Activated CD4-positive, alpha-beta T cell treated with anti-CD3 and anti-CD28 coated beads for 48 hours (primary cell): ENCODE results near the gene PCYT2.

ENCODE experiments used
- DNase-seq: peaks from one replicate; pipeline ENCODE4 v3.0.0-alpha.2; 2020

Gene PCYT2

GRCh38 chr17:81942167-81942553, 31.0 kb upstream of the PCYT2 start:
- DNase-seq: no peak

GRCh38 chr17:81941484-81942166, 30.4 kb upstream of the PCYT2 start:
- DNase-seq: no peak

- DNase-seq: no peak
These were observed 29.6 kb upstream of the PCYT2 start for GRCh38 chr17:81940538-81941483.

DNA sequence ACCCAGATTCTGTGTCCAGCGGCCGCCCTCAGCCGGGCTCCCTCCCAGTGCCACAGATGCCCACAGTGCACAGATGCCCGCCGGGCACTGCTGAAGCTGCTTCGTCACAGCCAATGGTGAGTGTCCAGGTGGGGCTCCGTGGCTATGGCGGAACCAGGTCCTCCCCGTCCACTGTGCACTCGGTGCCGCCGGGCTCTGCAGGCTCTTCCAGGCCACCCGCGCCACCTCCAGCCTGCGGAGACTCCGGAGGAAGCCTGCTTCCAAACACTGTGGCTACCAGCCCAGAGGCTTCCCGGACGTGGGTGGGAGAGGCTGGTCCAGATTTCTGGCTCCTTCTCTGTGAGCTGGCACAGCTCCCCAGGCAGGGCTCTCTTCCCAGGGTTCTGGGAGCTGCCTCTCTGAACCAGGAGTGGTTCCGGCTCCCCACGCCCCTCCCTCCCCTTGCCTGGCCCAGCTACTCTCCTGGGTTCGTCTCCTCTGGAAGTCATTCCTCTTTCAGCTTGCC, 28.7 kb upstream of the PCYT2 start:
- no peak for DNase-seq

DNA sequence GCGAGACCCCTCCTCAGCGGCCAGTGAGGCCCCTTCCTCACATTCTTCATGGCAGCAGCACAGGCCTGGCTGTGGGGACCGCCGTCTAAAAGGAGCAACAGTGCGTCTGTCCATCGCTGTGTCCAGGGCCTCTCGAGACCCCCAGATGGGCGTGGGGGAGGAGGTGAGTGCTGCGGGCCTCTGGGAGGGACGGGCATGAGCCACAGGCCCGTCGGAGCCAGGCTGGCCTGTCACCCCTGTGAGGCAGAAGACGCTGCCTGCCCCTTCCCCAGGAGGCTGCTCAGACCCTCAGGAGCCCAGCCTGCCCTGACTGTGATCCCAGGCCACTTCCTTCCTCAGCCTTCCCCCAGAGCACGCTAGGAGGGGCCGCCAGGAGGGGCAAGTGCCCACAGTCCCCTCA, 28.0 kb upstream of the PCYT2 start:
- no peak for DNase-seq

DNA sequence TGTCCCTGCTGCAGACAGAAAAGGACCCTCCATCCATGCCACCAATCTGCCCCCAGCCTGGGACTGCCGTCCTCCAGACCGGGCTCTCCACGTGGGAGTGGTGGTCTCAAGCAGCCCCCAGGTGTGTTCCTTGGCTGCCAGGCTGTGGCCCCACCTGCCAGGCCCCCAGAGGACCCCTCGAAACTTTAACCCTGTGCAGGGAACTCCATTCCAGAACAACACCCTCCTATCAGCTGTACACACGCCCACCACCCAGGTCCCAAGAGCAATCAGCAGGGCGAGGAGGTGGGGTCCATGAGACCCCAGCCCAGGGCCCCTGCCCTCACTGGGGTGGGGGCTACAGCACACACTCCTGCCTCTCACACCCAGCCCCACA, 24.5 kb upstream of the PCYT2 start:
- DNase-seq: no peak

GRCh38 chr17:81934850-81935708, 23.9 kb upstream of the PCYT2 start:
- no peak for DNase-seq

GRCh38 chr17:81934098-81934757, 23.0 kb upstream of the PCYT2 start:
- DNase-seq: no peak

DNA sequence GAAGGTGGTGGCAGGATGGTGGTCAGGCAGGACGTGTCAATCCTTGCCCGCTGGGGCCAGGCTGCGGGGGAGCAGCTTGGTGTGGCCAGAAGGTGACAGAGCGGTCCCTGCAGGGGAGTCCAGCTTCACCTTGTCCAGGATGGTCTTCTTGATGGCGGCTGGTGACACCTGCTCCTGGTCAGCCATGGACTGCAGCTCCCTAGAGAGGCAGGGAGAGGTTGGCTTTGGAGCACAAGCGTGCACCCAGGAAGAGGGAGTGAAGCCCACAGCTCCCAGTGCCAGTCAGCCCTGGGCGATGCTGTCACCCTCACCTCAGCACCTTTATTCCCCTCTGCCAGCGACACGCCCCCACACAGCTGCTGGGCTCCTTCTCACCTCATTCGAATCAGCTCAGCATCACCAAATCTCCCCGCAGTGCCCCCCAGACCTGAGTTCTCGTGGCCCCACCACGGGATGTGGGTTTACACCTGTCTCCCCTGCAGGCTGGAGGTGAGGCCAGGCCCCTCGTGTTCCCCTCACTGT, 22.0 kb upstream of the PCYT2 start:
- DNase-seq: no peak

GRCh38 chr17:81932333-81932983, 21.3 kb upstream of the PCYT2 start:
- peak; percentile 18 for DNase-seq

GRCh38 chr17:81931557-81932332, 20.5 kb upstream of the PCYT2 start:
- DNase-seq: no peak

GRCh38 chr17:81931189-81931556, 20.0 kb upstream of the PCYT2 start:
- no peak for DNase-seq

DNA sequence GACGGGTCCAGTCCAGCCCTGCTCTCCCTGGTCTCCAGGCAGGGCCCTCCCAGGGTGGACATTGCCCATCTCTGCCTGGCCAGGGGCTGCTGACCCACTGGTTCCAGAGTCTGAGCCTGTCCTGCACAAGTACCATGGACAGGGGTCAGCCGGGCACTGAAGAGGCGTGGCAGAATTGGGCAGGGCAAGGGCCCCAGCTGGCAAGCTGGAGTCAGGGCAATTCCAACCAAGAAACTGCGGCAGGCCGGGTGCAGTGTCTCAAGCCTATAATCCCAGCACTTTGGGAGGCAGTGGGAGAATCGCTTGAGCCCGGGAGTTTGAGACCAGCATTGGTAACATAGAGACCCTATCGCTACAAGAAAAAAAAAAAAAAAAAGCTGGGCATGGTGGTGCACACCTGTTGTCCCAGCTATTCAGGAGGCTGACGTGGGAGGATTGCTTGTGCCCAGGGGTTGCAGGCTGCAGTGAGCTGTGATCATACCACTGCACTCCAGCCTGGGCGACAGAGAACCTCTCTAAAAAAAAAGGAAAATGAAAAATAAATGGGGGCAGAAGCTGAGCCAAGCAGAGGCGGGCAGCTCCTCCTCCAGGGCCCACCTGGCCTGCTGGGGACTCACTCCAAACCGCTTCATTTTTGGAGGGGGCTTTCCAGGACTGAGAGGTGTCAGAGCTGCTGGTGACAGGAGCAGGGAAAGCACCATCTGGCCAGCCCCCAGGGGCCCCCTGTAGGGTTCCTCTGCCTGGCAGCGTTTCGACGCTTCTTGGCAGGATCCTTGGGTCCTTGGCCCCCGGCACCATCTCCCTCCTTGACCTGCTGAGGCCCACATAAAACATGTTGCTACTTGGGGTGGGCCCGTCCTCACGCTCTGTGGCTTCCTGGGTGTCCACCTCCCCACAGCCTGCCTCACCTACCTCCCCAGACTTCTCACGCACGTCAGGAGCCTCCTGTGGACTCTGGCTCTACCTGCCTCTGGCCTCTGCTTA, 19.2 kb upstream of the PCYT2 start:
- no peak for DNase-seq

DNA sequence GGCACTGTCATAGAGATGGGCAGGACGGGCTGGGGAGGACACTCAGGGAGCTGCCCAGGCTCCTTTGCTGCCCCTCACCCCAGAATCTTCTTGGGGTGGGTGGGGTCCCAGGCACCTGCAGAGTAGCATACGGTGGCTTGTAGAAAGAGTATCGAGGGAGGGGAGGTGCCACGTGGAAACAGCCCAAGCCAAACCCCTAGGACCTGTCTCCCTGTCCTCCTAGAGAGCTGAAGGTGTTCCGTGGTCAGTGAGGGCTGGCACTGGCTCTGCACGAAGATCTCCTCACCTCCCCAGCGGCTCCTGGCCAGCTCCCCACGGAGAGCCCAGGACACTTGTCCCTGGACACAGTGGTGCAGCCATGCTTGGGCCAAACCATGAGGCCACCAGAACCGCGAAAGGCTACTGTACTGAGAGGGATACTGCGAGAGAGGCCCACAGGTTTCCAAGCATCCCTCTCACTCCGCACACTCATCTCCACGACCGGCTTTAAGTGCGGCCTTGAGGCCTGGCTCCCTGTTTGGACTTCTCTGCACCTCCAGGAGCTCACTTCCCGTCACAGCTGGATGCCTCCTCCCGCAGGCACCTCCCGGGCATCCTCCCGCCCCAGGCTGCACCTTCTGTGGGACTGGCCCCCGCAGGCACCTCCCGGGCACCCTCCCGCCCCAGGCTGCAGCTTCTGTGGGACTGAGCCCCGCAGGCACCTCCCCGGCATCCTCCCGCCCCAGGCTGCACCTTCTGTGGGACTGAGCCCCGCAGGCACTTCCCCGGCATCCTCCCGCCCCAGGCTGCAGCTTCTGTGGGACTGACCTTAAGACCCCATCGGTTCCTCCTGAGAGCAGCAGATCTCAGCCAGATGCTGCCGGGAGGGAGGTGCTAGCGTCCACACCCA, 18.3 kb upstream of the PCYT2 start:
- DNase-seq: no peak

GRCh38 chr17:81928544-81929252, 17.5 kb upstream of the PCYT2 start:
- no peak for DNase-seq

DNA sequence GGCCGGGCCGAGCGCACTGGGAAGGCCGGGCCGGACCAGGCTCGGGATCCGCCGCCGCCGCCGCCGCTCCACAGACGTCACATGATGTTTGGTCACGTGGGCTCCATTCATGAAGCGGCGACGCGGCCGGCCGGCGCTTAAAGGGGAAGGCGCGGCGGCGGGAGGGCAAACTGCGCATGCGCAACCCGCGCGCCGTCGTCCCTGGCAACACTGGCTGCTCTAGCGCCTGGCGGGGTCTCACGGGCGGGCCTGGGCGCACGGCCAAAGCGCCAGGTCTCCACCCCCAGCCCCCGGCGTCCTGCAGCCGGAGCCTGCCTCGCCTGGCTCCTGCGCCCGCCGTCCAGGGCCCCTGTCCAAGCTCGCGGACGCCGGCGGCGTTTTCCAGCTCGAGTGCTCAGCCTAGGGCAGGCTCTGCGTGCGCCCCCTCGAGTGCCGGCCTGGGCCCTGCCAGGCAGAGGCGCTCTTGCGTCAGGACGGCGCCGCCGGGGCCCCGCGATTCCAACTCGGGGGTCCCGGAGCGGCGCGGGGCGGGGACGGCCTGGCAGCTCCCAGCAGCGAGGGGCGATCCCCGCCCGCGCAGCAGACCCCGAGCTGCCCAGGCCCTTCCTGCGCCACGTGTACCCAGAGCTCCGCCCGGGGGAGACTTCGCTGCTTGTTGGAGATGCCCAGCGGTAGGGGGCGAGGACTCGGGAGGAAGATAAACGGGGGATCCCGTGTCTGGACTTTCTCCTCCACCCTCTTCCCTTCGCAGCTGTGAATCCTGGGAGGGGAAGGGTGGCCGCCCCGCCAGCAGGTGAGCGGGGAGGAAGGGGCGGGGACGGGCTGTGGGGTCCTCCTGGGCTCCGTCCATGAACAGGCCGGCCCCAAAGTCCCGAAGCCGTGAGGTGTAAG, 16.7 kb upstream of the PCYT2 start, which contains the start of gene MAFG:
MAFG (minus strand) TSS at position 83 of the 891 bp plus-strand sequence. CDS start 4,550 bp downstream, outside the sequence.
- peak; percentile 92 for DNase-seq
